Measurements from ENCODE around the gene CIDEB. TPM values are rescaled to one million over a fixed set of nuclear protein-coding genes. Genes with fewer than 3 reads are reported as not detected.

CIDEB gene
- total and polyA plus RNA-seq, 2 of the 8 experiments (the other 6 are each of a cell fraction or from before 2014, with no cell fraction given): 0.11 TPM; not detected in 1

DNA sequence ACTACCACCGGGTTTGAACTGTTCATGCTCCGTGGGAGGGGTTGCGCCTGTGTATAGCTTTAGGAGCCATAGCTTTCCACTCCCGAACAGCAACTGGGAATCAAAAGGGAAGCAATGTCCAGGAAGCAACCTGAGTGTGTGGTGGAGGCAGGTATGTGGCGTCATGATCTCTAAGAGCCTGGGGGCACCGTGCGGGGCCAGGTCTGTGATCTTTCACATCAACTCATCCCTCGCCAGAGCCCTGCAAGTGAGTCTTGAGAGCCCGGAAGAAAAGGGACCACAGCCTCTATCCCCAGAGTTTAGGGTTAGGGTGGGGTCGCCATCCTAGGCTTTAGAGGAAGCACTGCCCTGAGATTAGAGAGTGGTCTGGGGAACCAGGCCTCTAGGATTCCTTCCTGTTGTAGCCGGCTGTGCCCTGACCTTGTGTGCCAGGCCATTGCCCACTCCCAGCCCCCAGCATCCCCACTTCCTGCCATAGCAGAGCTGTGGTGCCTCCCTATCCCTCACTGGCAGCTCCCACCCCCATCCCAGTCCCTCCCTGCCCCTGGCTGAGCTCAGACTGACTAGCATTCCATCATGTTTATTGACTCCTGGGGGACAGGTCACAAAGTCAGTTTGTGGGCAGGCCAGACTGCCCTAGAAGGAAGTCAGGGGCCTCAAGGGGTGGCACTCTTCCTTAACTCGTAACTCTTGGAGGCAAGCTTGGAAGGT, 27.8 kb upstream of the CIDEB start:
- WGBS, 2 experiments (ENCODE audit: extremely low coverage in 1 of 2, insufficient coverage in 1 of 2, insufficient read length in 1 of 2, insufficient replicate concordance in 2 of 2, low coverage in 1 of 2, low lambda C conversion rate in 2 of 2, missing lambda C conversion rate in 1 of 2): 62% methylated on average over 12 of the region's 12 CpGs; no CpG with 5 or more reads in 1 of the 2 experiments
- peak overlapping the region; percentile 53; the same call in 1 of the 2 replicates for H2BK15ac ChIP-seq (ENCODE audit: low read length)
- H2BK12ac ChIP-seq (ENCODE audit: low read depth, low read length): 0 out of 2 replicates have a peak overlapping the region, but pooled peaks have one; percentile 17
- peak overlapping the region in 2 of 4 experiments; percentile 52 to 76; a peak in 2 of 8 replicates for H3K4me3 ChIP-seq (ENCODE audit: extremely low read depth in 1 of 4, insufficient read depth in 2 of 4, low read depth in 3 of 4, low read length in 4 of 4)
- no peaks in the 10 kb centered on the region for H3K79me1 ChIP-seq (ENCODE audit: low read depth, low read length)
- no peak for FAIRE-seq
- DNase-seq (ENCODE audit: low read depth in 1 of 2, low spot score in 2 of 2): no peak
- peaks cover 0 to 2% of the 10 kb centered on the region in 2 experiments for H4K20me1 ChIP-seq (replicated peaks in 1 of 2; ENCODE audit: control insufficient read depth in 1 of 2, insufficient read depth in 2 of 2, low read length in 2 of 2)
- H3K4ac ChIP-seq (replicated peaks; ENCODE audit: insufficient read length, low read depth, low read length): no peak overlapping the region
- H3K23me2 ChIP-seq (ENCODE audit: low read depth, low read length): peaks cover 26% of the 10 kb centered on the region
- no peak overlapping the region for H3K23ac ChIP-seq (ENCODE audit: insufficient read length)
- H3K9ac ChIP-seq (replicated peaks in 1 of 4; ENCODE audit: extremely low read depth in 1 of 4, low read depth in 3 of 4, low read length in 3 of 4): no peak overlapping the region
- H2BK5ac ChIP-seq (ENCODE audit: low read depth, low read length): 0 out of 2 replicates have a peak overlapping the region, but pooled peaks have one; percentile 16
- no peak overlapping the region for H3K27ac ChIP-seq (ENCODE audit: low read depth, low read length)
- H2AK5ac ChIP-seq (ENCODE audit: low read depth, low read length): no peak overlapping the region
- H4K5ac ChIP-seq (ENCODE audit: insufficient read length, low read depth, low read length): no peak overlapping the region
- no peak overlapping the region; the same call in 1 of the 2 replicates for H2BK20ac ChIP-seq (ENCODE audit: low read length)
- no peak overlapping the region for H2BK120ac ChIP-seq (replicated peaks; ENCODE audit: low read depth, low read length)
- no peak overlapping the region for H3K56ac ChIP-seq (replicated peaks; ENCODE audit: insufficient read length, low read depth, low read length)
- H3K4me2 ChIP-seq (ENCODE audit: insufficient read depth in 1 of 2, low read depth in 2 of 2, low read length in 2 of 2): peak overlapping the region; percentile 76 to 98
- H3K27me3 ChIP-seq (replicated peaks in 1 of 4; ENCODE audit: control insufficient read depth in 3 of 4, extremely low read depth in 1 of 4, insufficient read depth in 3 of 4, low read length in 3 of 4): peaks cover 64 to 98% (median 87%) of the 10 kb centered on the region in 4 experiments
- CTCF ChIA-PET (ENCODE audit: partially characterized antibody): interaction anchor here (0.8 to 27.8 kb wide), 16 partner anchors 10 to 108 kb away, joined by 3 to 664 read pairs (median 5); partner anchors contain the start of genes CBLN3, CIDEB, KHNYN and LTB4R
- H3K36me3 ChIP-seq (ENCODE audit: control insufficient read depth in 2 of 4, insufficient read depth in 4 of 4, low read length in 3 of 4): no peaks in the 10 kb centered on the region
- no peak overlapping the region for H4K91ac ChIP-seq (replicated peaks; ENCODE audit: insufficient read length, low read length)
- H3K18ac ChIP-seq (ENCODE audit: extremely low read depth, low read length): no peak overlapping the region
- peaks cover 0 to 20% (median 9%) of the 10 kb centered on the region in 4 experiments; a peak in 5 of 7 replicates for H3K4me1 ChIP-seq (replicated peaks in 1 of 4; ENCODE audit: control insufficient read depth in 3 of 4, insufficient read depth in 4 of 4, low read length in 3 of 4)
- no peak overlapping the region for H3K14ac ChIP-seq (ENCODE audit: insufficient read length)
- no peak overlapping the region; the same call in 1 of the 2 replicates for H4K8ac ChIP-seq (ENCODE audit: extremely low read depth, insufficient read depth, low read length)
- H3K9me3 ChIP-seq (ENCODE audit: insufficient read depth in 2 of 2, low read depth in 1 of 2, low read length in 1 of 2): no peaks in the 10 kb centered on the region
- POLR2A ChIA-PET (ENCODE audit: partially characterized antibody): interaction anchor here (1.4 to 5.8 kb wide), 8 partner anchors 10 to 106 kb away, joined by 3 to 46 read pairs (median 4); partner anchors contain the start of genes CBLN3, DHRS1, KHNYN and NOP9
- no peak overlapping the region; the same call in 1 of the 2 replicates for H2AFZ ChIP-seq (ENCODE audit: low read length)
- H3K79me2 ChIP-seq (ENCODE audit: control insufficient read depth in 1 of 2, insufficient read depth in 2 of 2, low read length in 2 of 2): no peaks in the 10 kb centered on the region
- TF ChIP-seq, protein P1, sequence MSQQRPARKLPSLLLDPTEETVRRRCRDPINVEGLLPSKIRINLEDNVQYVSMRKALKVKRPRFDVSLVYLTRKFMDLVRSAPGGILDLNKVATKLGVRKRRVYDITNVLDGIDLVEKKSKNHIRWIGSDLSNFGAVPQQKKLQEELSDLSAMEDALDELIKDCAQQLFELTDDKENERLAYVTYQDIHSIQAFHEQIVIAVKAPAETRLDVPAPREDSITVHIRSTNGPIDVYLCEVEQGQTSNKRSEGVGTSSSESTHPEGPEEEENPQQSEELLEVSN (IDR thresholded peaks at IDR 0.05): no peak
- TF ChIP-seq ZNF274 (IDR thresholded peaks at IDR 0.05; ENCODE audit: borderline replicate concordance, extremely low read depth, low read length) (no peak), SAP30 (IDR thresholded peaks at IDR 0.05; ENCODE audit: insufficient read depth, insufficient replicate concordance, low read length) (no peak), MAFK (IDR thresholded peaks at IDR 0.05; ENCODE audit: low read depth, low read length) (no peak), CHD2 (IDR thresholded peaks at IDR 0.05; ENCODE audit: low read length) (no peak), HDAC2 (IDR thresholded peaks at IDR 0.05; ENCODE audit: borderline replicate concordance in 1 of 2, low read depth in 2 of 2, low read length in 2 of 2) (no peak), PHF8 (conservative IDR thresholded peaks at IDR 0.05; ENCODE audit: low read depth, low read length) (no peak), TBP (IDR thresholded peaks at IDR 0.05; ENCODE audit: low read depth, low read length) (no peak), YY1 (IDR thresholded peaks at IDR 0.05; ENCODE audit: low read depth, low read length) (no peak), RFX5 (IDR thresholded peaks at IDR 0.05; ENCODE audit: borderline replicate concordance, low read depth, low read length) (no peak)
